Measurements from ENCODE around the gene SIPA1L3.

GRCh38 chr19:38130399-38130798 is 223.4 kb downstream of the SIPA1L3 start:
- TF ChIP-seq, protein P1, sequence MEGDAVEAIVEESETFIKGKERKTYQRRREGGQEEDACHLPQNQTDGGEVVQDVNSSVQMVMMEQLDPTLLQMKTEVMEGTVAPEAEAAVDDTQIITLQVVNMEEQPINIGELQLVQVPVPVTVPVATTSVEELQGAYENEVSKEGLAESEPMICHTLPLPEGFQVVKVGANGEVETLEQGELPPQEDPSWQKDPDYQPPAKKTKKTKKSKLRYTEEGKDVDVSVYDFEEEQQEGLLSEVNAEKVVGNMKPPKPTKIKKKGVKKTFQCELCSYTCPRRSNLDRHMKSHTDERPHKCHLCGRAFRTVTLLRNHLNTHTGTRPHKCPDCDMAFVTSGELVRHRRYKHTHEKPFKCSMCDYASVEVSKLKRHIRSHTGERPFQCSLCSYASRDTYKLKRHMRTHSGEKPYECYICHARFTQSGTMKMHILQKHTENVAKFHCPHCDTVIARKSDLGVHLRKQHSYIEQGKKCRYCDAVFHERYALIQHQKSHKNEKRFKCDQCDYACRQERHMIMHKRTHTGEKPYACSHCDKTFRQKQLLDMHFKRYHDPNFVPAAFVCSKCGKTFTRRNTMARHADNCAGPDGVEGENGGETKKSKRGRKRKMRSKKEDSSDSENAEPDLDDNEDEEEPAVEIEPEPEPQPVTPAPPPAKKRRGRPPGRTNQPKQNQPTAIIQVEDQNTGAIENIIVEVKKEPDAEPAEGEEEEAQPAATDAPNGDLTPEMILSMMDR (IDR thresholded peaks at IDR 0.05; ENCODE audit: poor library complexity, severe bottlenecking) = no peak
- no peak for TF ChIP-seq RAD21 (conservative IDR thresholded peaks at IDR 0.05)
- TF ChIP-seq EZH2 (IDR thresholded peaks at IDR 0.05; ENCODE audit: borderline replicate concordance, insufficient read depth, low read length, poor library complexity, severe bottlenecking) = no peak
- no peak for TF ChIP-seq REST (IDR thresholded peaks at IDR 0.05; ENCODE audit: borderline replicate concordance)
- no peak for TF ChIP-seq POLR2AphosphoS5 (IDR thresholded peaks at IDR 0.05)
- TF ChIP-seq TAF1 (IDR thresholded peaks at IDR 0.05; ENCODE audit: low read depth) = no peak
- no peak for TF ChIP-seq EP300 (conservative IDR thresholded peaks at IDR 0.05; ENCODE audit: poor library complexity, severe bottlenecking)
- TF ChIP-seq SMC3 (conservative IDR thresholded peaks at IDR 0.05; ENCODE audit: poor library complexity) = no peak

Data from neural cell (in vitro differentiated cells).